OCI-LY1 (cell line): ENCODE data around the gene NKAP.
"Not testable (repeated sequence)": the region's sequence is repeated elsewhere in the genome, so short reads cannot be mapped to it uniquely, and the experiment has no call there.

Source experiments
- H2AFZ ChIP-seq: fragments of 200-600 bp; sonication (generic), shearing (Covaris generic); 2 replicates; pipeline ENCODE4 v1.6.0; 2014; ENCODE audit warnings: antibody characterized with exemption, mild to moderate bottlenecking, low read length
- H3F3A ChIP-seq: fragments of 200-600 bp; sonication (generic), shearing (Covaris generic); 2 replicates; pipeline ENCODE4 v1.6.0; 2014; ENCODE audit warnings: mild to moderate bottlenecking, antibody characterized with exemption, low read length, moderate library complexity; ENCODE audit not compliant: insufficient read depth
- H3K27ac ChIP-seq: fragments of 200-600 bp; sonication (generic); 2 replicates; pipeline ENCODE4 v1.5.1; 2014; ENCODE audit warnings: low read length, mixed run types, mild to moderate bottlenecking, low read depth; ENCODE audit not compliant: poor library complexity, severe bottlenecking
- H3K27me3 ChIP-seq: fragments of 200-600 bp; sonication (generic); 2 replicates; pipeline ENCODE4 v1.6.0; 2014; ENCODE audit warnings: antibody characterized with exemption, mild to moderate bottlenecking, low read length, moderate library complexity; ENCODE audit not compliant: insufficient read depth
- H3K36me3 ChIP-seq: fragments of 200-600 bp; sonication (generic); 2 replicates; pipeline ENCODE4 v1.6.1; 2014; ENCODE audit warnings: mild to moderate bottlenecking, antibody characterized with exemption, low read length, moderate library complexity, mixed read lengths; ENCODE audit not compliant: insufficient read depth
- H3K4me1 ChIP-seq: fragments of 200-600 bp; sonication (generic); 2 replicates; pipeline ENCODE4 v1.5.1; 2014; ENCODE audit warnings: mild to moderate bottlenecking, low read length, moderate library complexity; ENCODE audit not compliant: insufficient read depth, severe bottlenecking
- H3K4me2 ChIP-seq: fragments of 200-600 bp; sonication (generic), shearing (Covaris generic); 2 replicates; pipeline ENCODE4 v1.6.1; 2014; ENCODE audit warnings: low read length
- H3K4me3 ChIP-seq: fragments of 200-600 bp; sonication (generic); 2 replicates; pipeline ENCODE4 v1.5.1; 2014; ENCODE audit warnings: low read length, low read depth, mild to moderate bottlenecking, mixed read lengths; ENCODE audit not compliant: poor library complexity, severe bottlenecking
- H3K79me2 ChIP-seq: fragments of 200-600 bp; shearing (Covaris generic); 2 replicates; pipeline ENCODE4 v1.6.1; 2016; ENCODE audit warnings: mixed run types, low read length, mixed read lengths; ENCODE audit not compliant: insufficient read depth
- H3K9ac ChIP-seq: fragments of 200-600 bp; sonication (generic), shearing (Covaris generic); 2 replicates; pipeline ENCODE4 v1.6.1; 2014; ENCODE audit warnings: mild to moderate bottlenecking, low read length, mixed read lengths
- H3K9me2 ChIP-seq: fragments of 200-600 bp; sonication (generic), shearing (Covaris generic); 2 replicates; pipeline ENCODE4 v1.6.1; 2014; ENCODE audit warnings: low read depth, mild to moderate bottlenecking, low read length, mixed read lengths
- H3K9me3 ChIP-seq: fragments of 200-600 bp; shearing (Covaris generic); 2 replicates; pipeline ENCODE4 v1.6.1; 2014; ENCODE audit warnings: low read length, mixed read lengths
- H4K20me1 ChIP-seq: fragments of 200-600 bp; sonication (generic), shearing (Covaris generic); 2 replicates; pipeline ENCODE4 v1.6.0; 2016; ENCODE audit warnings: mild to moderate bottlenecking, low read length; ENCODE audit not compliant: insufficient read depth
- EZH2 ChIP-seq: fragments of 200-600 bp; sonication (generic), shearing (Covaris generic); IDR thresholded peaks from 2 replicates; pipeline ENCODE4 v1.8.0; 2017; ENCODE audit warnings: borderline replicate concordance, mixed run types, mild to moderate bottlenecking, antibody characterized with exemption, low read length, moderate library complexity, mixed read lengths
- TF ChIP-seq, protein P1 (sequence below): fragments of 200-600 bp; sonication (generic), shearing (Covaris generic); IDR thresholded peaks from 2 replicates; pipeline ENCODE4 v1.5.1; 2017; ENCODE audit warnings: mild to moderate bottlenecking, antibody characterized with exemption, low read length, moderate library complexity, mixed read lengths

Gene NKAP

DNA sequence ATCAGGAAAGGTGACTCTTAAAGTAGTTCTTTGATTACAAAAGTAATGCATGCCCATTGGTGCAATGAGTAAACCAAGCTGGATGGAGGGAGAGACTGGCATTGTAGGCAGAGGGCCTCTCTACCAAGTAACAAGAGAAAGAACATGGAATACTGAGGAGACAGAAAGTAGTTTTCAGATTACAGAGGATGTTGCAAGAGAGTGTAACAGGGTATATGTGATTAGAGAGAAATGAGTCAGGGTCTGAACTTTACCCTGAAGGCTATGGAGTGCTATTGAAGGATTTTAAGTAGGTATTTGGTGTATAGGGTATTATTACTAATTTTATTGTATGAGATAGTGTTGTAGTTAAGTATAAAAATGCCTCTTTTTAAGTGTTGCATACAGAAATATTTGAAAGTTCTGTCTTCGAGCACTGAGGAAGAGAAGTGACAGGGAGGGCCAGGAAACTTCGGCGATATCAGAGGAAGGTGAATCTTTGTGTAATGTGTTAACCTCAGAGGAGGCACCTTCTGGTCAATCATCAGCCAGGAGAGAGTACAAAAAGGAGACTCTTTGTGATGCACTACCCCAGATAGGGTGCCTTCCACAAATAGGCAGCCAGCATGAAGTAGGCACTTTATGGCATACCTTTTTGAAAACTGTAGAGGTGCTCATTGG, 8.2 kb downstream of the NKAP start:
- Histone ChIP-seq H3K79me2 (no peaks in the 10 kb centered on the region), H4K20me1 (no peaks in the 10 kb centered on the region), H3K4me1 (no peaks in the 10 kb centered on the region), H3K27me3 (no peaks in the 10 kb centered on the region), H3K4me3 (no peak overlapping the region), H3F3A (no peaks in the 10 kb centered on the region), H3K27ac (no peak overlapping the region), H3K9me2 (no peaks in the 10 kb centered on the region), H3K4me2 (no peak overlapping the region), H3K9me3 (no peaks in the 10 kb centered on the region), H3K36me3 (peaks cover 38% of the 10 kb centered on the region), H2AFZ (no peak overlapping the region), H3K9ac (no peak overlapping the region)
- TF ChIP-seq EZH2: no peak
- TF ChIP-seq, protein P1, sequence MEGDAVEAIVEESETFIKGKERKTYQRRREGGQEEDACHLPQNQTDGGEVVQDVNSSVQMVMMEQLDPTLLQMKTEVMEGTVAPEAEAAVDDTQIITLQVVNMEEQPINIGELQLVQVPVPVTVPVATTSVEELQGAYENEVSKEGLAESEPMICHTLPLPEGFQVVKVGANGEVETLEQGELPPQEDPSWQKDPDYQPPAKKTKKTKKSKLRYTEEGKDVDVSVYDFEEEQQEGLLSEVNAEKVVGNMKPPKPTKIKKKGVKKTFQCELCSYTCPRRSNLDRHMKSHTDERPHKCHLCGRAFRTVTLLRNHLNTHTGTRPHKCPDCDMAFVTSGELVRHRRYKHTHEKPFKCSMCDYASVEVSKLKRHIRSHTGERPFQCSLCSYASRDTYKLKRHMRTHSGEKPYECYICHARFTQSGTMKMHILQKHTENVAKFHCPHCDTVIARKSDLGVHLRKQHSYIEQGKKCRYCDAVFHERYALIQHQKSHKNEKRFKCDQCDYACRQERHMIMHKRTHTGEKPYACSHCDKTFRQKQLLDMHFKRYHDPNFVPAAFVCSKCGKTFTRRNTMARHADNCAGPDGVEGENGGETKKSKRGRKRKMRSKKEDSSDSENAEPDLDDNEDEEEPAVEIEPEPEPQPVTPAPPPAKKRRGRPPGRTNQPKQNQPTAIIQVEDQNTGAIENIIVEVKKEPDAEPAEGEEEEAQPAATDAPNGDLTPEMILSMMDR: no peak

DNA sequence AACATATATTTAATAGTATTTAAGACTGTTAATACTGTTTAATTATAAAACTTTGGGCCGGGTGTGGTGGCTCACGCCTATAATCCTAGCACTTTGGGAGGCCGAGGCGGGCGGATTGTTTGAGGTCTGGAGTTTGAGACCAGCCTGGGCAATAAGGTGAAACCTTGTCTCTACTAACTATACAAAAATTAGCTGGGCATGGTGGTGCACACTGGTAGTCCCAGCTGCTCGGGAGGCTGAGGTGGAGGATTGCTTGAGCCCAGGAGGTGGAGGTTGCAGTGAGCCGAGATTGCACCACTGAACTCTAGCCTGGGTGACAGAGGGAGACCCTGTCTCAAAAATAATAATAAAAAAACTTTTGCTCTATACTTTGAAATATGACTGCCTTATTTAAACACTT, 21.2 kb downstream of the NKAP start:
- H3K9me3 ChIP-seq, H3K4me3 ChIP-seq, H3K27me3 ChIP-seq, H3F3A ChIP-seq, H4K20me1 ChIP-seq, H3K79me2 ChIP-seq, H3K36me3 ChIP-seq, H3K9me2 ChIP-seq, H3K4me1 ChIP-seq, H3K27ac ChIP-seq, H3K9ac ChIP-seq, H3K4me2 ChIP-seq, H2AFZ ChIP-seq: not testable (repeated sequence)

DNA sequence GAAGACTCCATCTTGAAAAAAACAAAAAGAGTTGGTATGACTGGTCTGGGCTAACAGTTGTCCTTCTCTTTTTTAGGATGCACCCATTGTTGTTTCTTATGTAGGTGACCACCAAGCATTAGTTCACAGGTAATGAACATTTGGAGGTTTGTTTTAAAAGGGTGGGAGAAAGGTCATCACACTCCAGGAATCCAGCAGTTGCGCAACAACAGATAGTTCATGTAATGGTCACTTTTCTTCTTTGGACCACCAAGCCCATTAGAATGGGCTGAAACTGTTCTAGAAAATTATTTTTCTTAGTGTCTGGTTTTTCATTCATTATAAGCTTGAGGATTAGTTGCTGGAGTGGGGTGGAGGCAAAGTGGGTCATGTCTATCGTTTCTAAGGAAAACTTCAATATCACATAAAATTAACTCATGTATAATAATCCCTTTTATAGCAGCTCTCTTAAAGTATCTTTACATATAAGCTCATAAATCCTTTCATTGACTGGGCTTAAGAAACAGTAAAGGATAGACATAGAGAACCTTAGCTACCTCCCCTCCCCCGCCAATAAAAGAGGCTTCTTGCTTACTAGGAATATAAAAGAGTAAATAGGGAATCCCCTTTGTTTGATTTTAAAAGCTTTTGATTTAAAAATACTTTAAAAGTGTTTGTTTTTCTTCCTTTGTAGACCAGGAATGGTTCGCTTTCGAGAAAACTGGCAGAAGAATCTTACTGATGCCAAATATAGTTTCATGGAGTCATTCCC, 23.5 kb downstream of the NKAP start:
- no peak for TF ChIP-seq EZH2
- TF ChIP-seq, protein P1: no peak
- Histone ChIP-seq H3K9me3 (no peaks in the 10 kb centered on the region), H3K9ac (no peak overlapping the region), H3K4me3 (no peak overlapping the region), H3K27me3 (no peaks in the 10 kb centered on the region), H3F3A (no peaks in the 10 kb centered on the region), H4K20me1 (no peaks in the 10 kb centered on the region), H3K9me2 (no peaks in the 10 kb centered on the region), H3K27ac (no peak overlapping the region), H3K79me2 (no peaks in the 10 kb centered on the region), H3K36me3 (peaks cover 3% of the 10 kb centered on the region; the same call in 1 of the 2 replicates), H3K4me1 (no peaks in the 10 kb centered on the region), H2AFZ (no peak overlapping the region), H3K4me2 (no peak overlapping the region)
